ENCODE data around the gene NDUFAF2.

NDUFAF2 gene

GRCh38 chr5:61120534-61120933 lies 175.5 kb downstream of the NDUFAF2 start:
- DNase-seq (ENCODE audit: low read depth, low spot score) = no peak

- no peak for DNase-seq (ENCODE audit: low read depth, low spot score)
Observed at GRCh38 chr5:61123145-61123544, 178.1 kb downstream of the NDUFAF2 start.

GRCh38 chr5:61130289-61130688 lies 185.3 kb downstream of the NDUFAF2 start:
- DNase-seq (ENCODE audit: low read depth, low spot score) = no peak

- no peak for DNase-seq (ENCODE audit: low read depth, low spot score)
Observed at GRCh38 chr5:61132559-61132958, 187.6 kb downstream of the NDUFAF2 start.

GRCh38 chr5:61137835-61138234 lies 192.8 kb downstream of the NDUFAF2 start:
- no peak for DNase-seq (ENCODE audit: low read depth, low spot score)

- peak; percentile 39 for DNase-seq (ENCODE audit: low read depth, low spot score)
Observed at GRCh38 chr5:61139094-61139873, 194.3 kb downstream of the NDUFAF2 start.

GRCh38 chr5:61139931-61140330 lies 194.9 kb downstream of the NDUFAF2 start:
- DNase-seq (ENCODE audit: low read depth, low spot score) = no peak

GRCh38 chr5:61141801-61142200 lies 196.8 kb downstream of the NDUFAF2 start:
- no peak for DNase-seq (ENCODE audit: low read depth, low spot score)

GRCh38 chr5:61142391-61142790 lies 197.4 kb downstream of the NDUFAF2 start:
- DNase-seq (ENCODE audit: low read depth, low spot score) = no peak

- DNase-seq (ENCODE audit: low read depth, low spot score) = no peak
Observed at GRCh38 chr5:61142811-61143210, 197.8 kb downstream of the NDUFAF2 start.

- DNase-seq (ENCODE audit: low read depth, low spot score) = no peak
Observed at GRCh38 chr5:61148515-61148914, 203.5 kb downstream of the NDUFAF2 start.

GRCh38 chr5:61151893-61152292 lies 206.9 kb downstream of the NDUFAF2 start:
- no peak for DNase-seq (ENCODE audit: low read depth, low spot score)

- DNase-seq (ENCODE audit: low read depth, low spot score) = no peak
Observed at GRCh38 chr5:61159070-61159469, 214.1 kb downstream of the NDUFAF2 start.

GRCh38 chr5:61159836-61160235 lies 214.8 kb downstream of the NDUFAF2 start:
- no peak for DNase-seq (ENCODE audit: low read depth, low spot score)

GRCh38 chr5:61160497-61160896 lies 215.5 kb downstream of the NDUFAF2 start:
- DNase-seq (ENCODE audit: low read depth, low spot score) = no peak

- peak; percentile 88 for DNase-seq (ENCODE audit: low read depth, low spot score)
Observed at GRCh38 chr5:61162010-61162831, 217.2 kb downstream of the NDUFAF2 start, which contains the start of gene SMIM15. Gene SMIM15, minus strand, starts transcription at chr5:61162468. Its CDS starts 2,297 bp downstream, at chr5:61160171.

- DNase-seq (ENCODE audit: low read depth, low spot score) = no peak
Observed at GRCh38 chr5:61162832-61163567, 218.0 kb downstream of the NDUFAF2 start.

- DNase-seq (ENCODE audit: low read depth, low spot score) = no peak
Observed at GRCh38 chr5:61163905-61164304, 218.9 kb downstream of the NDUFAF2 start.

GRCh38 chr5:61167382-61167781 lies 222.4 kb downstream of the NDUFAF2 start:
- no peak for DNase-seq (ENCODE audit: low read depth, low spot score)

- DNase-seq (ENCODE audit: low read depth, low spot score) = no peak
Observed at GRCh38 chr5:61168951-61169350, 223.9 kb downstream of the NDUFAF2 start.

- no peak for DNase-seq (ENCODE audit: low read depth, low spot score)
Observed at GRCh38 chr5:61171479-61171878, 226.5 kb downstream of the NDUFAF2 start.

GRCh38 chr5:61176631-61177030 lies 231.6 kb downstream of the NDUFAF2 start:
- no peak for DNase-seq (ENCODE audit: low read depth, low spot score)
